Activated CD8-positive, alpha-beta T cell treated with anti-CD3 and anti-CD28 coated beads, Interleukin-2, amount 10 ng/mL, durations not matched to agents 7 days and 5 days (primary cell): ENCODE data around the gene MEX3A. TPM values are rescaled to one million over a fixed set of nuclear protein-coding genes. Genes with fewer than 3 reads are reported as not detected.
"Not testable (repeated sequence)": the region's sequence is repeated elsewhere in the genome, so short reads cannot be mapped to it uniquely, and the experiment has no call there.

Experiments
- ATAC-seq: fragments of 150-1000 bp; cut with Tn5 transposase; one replicate; pipeline ENCODE4 v1.10.0; 2021; ENCODE audit warnings: moderate library complexity
- CTCF ChIA-PET: fragments of 350-600 bp; sonication (Branson Sonifier 250); formaldehyde crosslinking; loops from one replicate; lab custom pipeline; 2021; ENCODE audit warnings: antibody characterized with exemption; lab: Charles Lee
- POLR2A ChIA-PET: fragments of 350-600 bp; sonication (Branson Sonifier 250); formaldehyde crosslinking; loops from one replicate; lab custom pipeline; 2021; ENCODE audit warnings: antibody characterized with exemption; lab: Charles Lee
- DNase-seq: peaks from one replicate; pipeline ENCODE4 v3.0.0-alpha.2; 2020
- H3K27ac Mint-ChIP-seq: one replicate; pipeline ENCODE4 v1.8.0; 2021; ENCODE audit warnings: mild to moderate bottlenecking, mixed read lengths
- H3K27me3 Mint-ChIP-seq: one replicate; pipeline ENCODE4 v1.8.0; 2021; ENCODE audit warnings: low read depth, mixed read lengths
- H3K36me3 Mint-ChIP-seq: one replicate; pipeline ENCODE4 v1.8.0; 2021; ENCODE audit warnings: low read depth, mixed read lengths
- H3K4me1 Mint-ChIP-seq: one replicate; pipeline ENCODE4 v1.8.0; 2021; ENCODE audit warnings: low read depth, mixed read lengths
- H3K4me3 Mint-ChIP-seq: one replicate; pipeline ENCODE4 v1.8.0; 2021; ENCODE audit warnings: mild to moderate bottlenecking, mixed read lengths
- H3K9me3 Mint-ChIP-seq: one replicate; pipeline ENCODE4 v1.8.0; 2022; ENCODE audit warnings: mixed read lengths; ENCODE audit not compliant: insufficient read depth
- total RNA-seq, 2 experiments: library from RNA; stranded (reverse); gene quantifications; one replicate each; pipeline ENCODE4 v1.2.3, GENCODE V29; 2021

The MEX3A gene, protein sequence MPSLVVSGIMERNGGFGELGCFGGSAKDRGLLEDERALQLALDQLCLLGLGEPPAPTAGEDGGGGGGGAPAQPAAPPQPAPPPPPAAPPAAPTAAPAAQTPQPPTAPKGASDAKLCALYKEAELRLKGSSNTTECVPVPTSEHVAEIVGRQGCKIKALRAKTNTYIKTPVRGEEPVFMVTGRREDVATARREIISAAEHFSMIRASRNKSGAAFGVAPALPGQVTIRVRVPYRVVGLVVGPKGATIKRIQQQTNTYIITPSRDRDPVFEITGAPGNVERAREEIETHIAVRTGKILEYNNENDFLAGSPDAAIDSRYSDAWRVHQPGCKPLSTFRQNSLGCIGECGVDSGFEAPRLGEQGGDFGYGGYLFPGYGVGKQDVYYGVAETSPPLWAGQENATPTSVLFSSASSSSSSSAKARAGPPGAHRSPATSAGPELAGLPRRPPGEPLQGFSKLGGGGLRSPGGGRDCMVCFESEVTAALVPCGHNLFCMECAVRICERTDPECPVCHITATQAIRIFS
- under 1 TPM; 0.05 TPM for total RNA-seq

DNA sequence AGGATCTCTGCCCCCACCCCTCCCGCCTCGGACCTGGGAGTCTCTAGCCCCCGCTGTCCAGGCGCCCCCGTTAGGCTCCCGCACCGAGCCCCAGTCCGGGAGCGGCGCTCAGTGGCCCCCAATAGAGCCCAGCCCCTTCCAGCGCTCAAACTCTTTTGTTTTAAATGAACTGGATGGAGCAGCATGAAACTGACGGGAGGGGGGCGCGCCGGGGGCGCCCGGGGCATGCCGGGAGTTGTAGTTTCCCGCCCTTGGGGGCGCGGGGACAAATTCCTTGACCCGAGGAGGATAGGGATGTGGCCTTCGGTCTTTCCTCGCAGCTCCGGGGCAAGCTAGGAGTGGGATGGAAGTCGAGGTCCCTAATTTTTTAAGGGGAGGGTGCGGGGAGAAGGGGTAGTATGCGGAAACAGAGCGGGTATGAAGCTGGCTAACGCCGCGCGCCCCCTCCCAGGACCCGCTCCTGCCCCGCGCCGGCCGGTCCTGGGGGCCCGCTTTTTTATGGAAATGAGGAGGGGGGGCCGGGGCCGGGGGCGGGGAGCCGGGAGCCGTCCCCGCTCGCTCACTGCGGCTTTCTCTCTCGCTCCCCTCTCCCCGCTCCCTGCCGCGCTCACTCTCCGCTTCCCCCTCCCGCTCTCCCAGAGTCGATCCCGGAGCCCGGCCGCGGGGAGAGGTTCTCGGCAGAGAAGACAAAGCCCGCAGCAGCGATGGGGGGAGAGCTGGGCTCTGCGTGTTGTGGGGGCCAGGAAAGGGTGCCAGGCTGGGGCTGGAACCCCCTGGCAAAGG lies at the start of gene MEX3A:
Gene MEX3A, minus strand, starts transcription at position 157 of the 783 bp plus-strand sequence. CDS start 467 bp downstream, outside the sequence.
- CTCF ChIA-PET = interaction anchor here (1.8 kb wide), 1 partner anchor 143 kb away, joined by 4 read pairs; no protein-coding TSS in a partner anchor
- ATAC-seq = peak; percentile 91
- POLR2A ChIA-PET = no interaction called here
- DNase-seq = peak; percentile 70
- Mint-ChIP-seq H3K4me1 (peaks cover 7% of the 10 kb centered on the region), H3K4me3 (peak within 1 kb of the TSS; percentile 74), H3K27ac (no peak within 1 kb of the TSS), H3K27me3 (peaks cover 63% of the 10 kb centered on the region), H3K9me3 (no peaks in the 10 kb centered on the region), H3K36me3 (no peaks in the 10 kb centered on the region)

DNA sequence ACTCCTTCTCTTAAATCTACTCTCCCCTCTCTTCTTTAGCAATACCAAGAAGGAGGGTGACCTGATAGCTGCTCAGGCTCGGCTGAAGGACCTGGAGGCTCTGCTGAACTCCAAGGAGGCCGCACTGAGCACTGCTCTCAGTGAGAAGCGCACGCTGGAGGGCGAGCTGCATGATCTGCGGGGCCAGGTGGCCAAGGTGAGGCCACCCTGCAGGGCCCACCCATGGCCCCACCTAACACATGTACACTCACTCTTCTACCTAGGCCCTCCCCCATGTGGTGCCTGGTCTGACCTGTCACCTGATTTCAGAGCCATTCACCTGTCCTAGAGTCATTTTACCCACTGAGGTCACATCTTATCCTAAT lies 48.3 kb upstream of the MEX3A start:
- Mint-ChIP-seq H3K27ac (no peak overlapping the region), H3K27me3 (peaks cover 5% of the 10 kb centered on the region), H3K4me3 (no peak overlapping the region), H3K36me3 (no peaks in the 10 kb centered on the region), H3K9me3 (no peaks in the 10 kb centered on the region), H3K4me1 (peaks cover 44% of the 10 kb centered on the region)
- no peak for DNase-seq
- ChIA-PET CTCF (interaction anchor here (0.9 to 8.5 kb wide), 15 partner anchors 10 to 189 kb away, joined by 3 to 534 read pairs (median 9); partner anchors contain the start of genes LMNA, PMF1, SMG5 and TMEM79), POLR2A (interaction anchor here (0.6 to 8.1 kb wide), 2 partner anchors 11 to 33 kb away, joined by 4 to 44 read pairs; no protein-coding TSS in a partner anchor)
- no peak for ATAC-seq

DNA sequence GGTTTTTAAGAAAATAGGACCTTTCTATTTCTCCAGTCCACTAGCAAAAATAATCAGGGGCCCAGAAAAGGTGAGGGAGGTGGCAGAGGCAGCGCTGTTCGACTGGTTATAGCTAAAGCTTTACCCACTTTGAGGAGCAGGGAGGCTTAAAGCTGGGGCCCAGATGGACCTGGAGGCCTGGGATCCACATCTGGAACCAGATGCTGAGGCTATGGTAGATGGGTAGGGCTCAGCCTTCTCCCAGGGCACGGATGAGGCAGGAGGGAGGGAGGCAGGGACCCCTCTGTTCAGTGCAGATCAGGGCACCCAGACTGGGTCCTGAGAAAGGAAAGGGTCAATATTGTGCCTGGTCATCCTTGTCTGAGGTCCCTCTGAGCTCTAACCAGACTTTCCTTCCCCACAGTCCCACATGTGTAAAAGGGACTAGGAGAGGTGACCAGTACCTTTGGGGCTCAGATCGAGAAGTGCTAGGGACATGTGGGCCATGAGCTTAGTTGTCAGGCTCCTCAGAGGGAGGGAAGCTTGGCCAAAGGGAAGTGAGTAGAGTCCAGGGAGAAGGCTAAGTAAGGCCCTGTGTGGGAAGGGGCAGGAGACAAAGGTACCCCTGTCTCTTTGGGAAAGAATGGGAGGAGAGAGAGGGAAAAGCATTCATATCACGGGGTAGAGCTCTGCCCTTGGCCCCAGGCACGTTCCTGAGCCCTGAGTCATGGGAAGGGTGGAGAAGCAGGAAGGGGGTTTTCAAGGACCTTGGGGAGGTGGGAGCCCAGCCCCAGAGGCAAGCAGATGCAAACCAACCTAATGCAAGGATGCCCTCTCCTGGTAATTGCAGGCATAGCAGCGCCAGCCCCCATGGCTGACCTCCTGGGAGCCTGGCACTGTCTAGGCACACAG lies 47.7 kb upstream of the MEX3A start:
- ChIA-PET POLR2A (interaction anchor here (0.6 to 8.1 kb wide), 3 partner anchors 12 to 83 kb away, joined by 3 to 44 read pairs (median 4); partner anchors contain the start of gene PMF1), CTCF (interaction anchor here (0.9 to 8.5 kb wide), 23 partner anchors 9 to 189 kb away, joined by 3 to 534 read pairs (median 4); partner anchors contain the start of genes LMNA and PMF1)
- Mint-ChIP-seq H3K27ac (no peak overlapping the region), H3K27me3 (peaks cover 7% of the 10 kb centered on the region), H3K4me1 (peaks cover 51% of the 10 kb centered on the region), H3K4me3 (no peak overlapping the region), H3K9me3 (no peaks in the 10 kb centered on the region), H3K36me3 (no peaks in the 10 kb centered on the region)
- DNase-seq (peak; percentile 83), ATAC-seq (no peak)

DNA sequence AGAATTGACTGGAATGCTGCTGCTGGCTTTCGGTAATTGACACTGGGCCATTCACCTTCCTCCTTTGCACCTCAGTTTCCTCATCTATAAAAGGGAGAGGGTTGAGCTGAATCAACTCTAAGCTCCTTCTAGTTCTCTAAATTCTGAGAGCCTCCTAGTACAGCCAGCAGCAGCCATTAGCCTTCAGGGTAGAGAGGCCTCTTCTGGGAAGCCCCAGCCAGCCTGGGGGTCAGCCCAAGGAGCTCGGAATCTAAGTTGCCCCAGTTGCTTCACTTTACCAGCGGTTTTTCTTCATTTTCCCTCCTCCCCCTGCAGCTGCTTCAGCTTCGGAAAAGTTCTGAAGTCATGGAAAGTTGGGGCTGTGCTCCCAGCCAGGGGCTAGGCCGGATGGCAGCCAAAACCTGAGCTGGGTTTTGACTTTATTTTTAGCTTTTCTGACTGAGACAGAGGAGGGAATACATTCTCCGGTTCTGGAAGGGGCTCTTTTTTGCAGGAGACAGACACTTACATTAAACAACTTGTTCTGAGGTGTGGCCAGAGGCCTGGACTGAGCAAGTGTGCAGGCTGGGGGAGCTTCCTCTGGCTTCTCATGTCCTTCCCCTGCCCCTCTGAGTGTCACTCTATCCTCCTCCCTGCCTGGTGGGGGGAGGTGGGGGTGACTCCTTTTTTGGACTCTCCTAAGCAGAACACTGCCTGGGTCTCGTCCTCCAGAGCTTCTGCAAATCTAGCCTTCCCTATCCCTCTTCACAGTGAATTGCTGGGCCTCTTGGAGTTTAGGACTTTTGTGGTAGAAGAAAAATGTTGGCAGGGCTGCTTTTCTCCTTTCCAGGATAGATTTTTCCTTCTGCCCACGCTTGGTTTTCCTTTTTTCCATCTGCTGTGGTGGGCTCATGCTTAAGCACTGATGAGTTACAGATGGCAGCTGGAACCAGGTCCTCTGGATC lies 46.7 kb upstream of the MEX3A start:
- DNase-seq (no peak), ATAC-seq (no peak)
- H3K27me3 Mint-ChIP-seq = peaks cover 8% of the 10 kb centered on the region
- H3K36me3 Mint-ChIP-seq = no peaks in the 10 kb centered on the region
- H3K4me3 Mint-ChIP-seq = no peak overlapping the region
- no peak overlapping the region for H3K27ac Mint-ChIP-seq
- POLR2A ChIA-PET = interaction anchor here (1.2 to 8.1 kb wide), 3 partner anchors 17 to 84 kb away, joined by 3 to 44 read pairs (median 3); partner anchors contain the start of gene PMF1
- CTCF ChIA-PET = interaction anchor here (0.6 to 8.5 kb wide), 22 partner anchors 8 to 303 kb away, joined by 3 to 534 read pairs (median 5); partner anchors contain the start of genes LMNA and RAB25
- peaks cover 59% of the 10 kb centered on the region for H3K4me1 Mint-ChIP-seq
- H3K9me3 Mint-ChIP-seq = no peaks in the 10 kb centered on the region

DNA sequence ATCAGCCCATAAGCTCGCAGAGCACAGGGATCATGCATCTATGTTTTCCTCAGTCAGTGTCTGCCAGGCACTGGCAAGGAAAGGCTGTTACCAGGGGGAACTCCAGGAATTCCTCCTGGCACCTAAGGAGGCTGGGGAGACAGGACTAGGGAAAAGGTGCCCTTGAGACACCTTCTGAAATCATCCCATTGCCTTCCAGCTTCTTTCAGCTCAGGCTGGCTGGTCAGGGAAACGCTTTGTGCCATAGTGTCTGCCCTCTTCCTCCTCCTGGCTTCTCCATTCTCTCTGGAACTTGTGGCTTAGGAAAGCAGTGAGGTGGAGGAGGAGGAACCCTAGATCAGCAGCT lies 46.0 kb upstream of the MEX3A start:
- H3K27ac Mint-ChIP-seq = no peak overlapping the region
- no peak overlapping the region for H3K4me3 Mint-ChIP-seq
- no peaks in the 10 kb centered on the region for H3K9me3 Mint-ChIP-seq
- H3K27me3 Mint-ChIP-seq = peaks cover 11% of the 10 kb centered on the region
- DNase-seq (no peak), ATAC-seq (no peak)
- CTCF ChIA-PET = interaction anchor here (0.7 to 8.5 kb wide), 13 partner anchors 8 to 304 kb away, joined by 3 to 534 read pairs (median 9); partner anchors contain the start of gene LMNA
- POLR2A ChIA-PET = interaction anchor here (1.3 to 8.1 kb wide), 3 partner anchors 18 to 154 kb away, joined by 3 to 44 read pairs (median 5); partner anchors contain the start of gene SMG5
- H3K4me1 Mint-ChIP-seq = peaks cover 66% of the 10 kb centered on the region
- no peaks in the 10 kb centered on the region for H3K36me3 Mint-ChIP-seq

DNA sequence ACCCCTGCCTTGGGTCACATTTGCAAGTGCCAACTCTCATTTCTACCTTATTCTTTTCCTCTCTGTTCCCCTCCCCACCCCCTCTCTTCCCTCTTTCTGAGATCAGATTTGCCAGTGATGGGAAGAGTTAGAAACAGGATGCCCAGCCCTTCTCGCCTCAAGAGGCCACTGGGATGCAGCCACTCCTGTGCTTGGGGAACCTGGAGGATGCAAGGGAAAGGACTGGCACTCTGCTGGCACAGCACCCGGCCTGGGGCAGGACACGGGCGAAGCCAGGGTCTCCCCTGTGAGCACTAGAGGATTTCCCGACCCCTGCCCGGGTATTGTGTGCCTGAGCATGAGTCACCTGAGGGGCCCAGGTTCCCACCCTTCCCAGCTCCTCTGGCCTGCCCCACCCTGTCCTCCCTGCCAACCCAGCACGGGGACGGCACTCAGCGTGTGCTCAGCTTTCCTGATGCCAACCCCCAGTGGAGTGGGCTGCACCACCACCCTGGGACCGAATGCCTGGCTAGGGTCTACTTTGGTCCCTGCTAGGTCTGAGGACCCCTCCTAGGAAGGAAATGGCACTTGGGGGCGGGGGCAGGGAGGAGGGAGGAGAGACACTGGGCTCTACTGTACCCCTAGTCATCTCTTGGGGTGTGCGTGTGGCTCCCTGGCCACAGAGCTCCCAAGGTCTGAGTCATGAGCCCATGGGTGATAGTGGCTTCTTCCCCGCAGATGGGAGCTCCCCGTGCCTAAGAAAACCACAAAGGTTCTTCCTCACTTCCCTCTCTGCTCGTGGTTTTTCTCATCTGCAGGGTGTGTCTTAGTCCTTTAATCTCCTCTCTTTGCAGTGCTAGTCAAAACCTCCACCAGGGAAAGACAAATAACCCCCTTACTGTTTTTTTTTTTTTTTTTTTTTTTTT lies 44.6 kb upstream of the MEX3A start:
- Mint-ChIP-seq H3K4me1 (peaks cover 72% of the 10 kb centered on the region), H3K27ac (peak overlapping the region; percentile 79), H3K9me3 (no peaks in the 10 kb centered on the region), H3K27me3 (peaks cover 20% of the 10 kb centered on the region), H3K4me3 (peak overlapping the region; percentile 28), H3K36me3 (no peaks in the 10 kb centered on the region)
- ChIA-PET CTCF (interaction anchor here (0.8 to 8.5 kb wide), 14 partner anchors 8 to 192 kb away, joined by 3 to 534 read pairs (median 5); partner anchors contain the start of genes LMNA, PMF1 and SMG5), POLR2A (interaction anchor here (0.9 to 8.1 kb wide), 9 partner anchors 9 to 156 kb away, joined by 3 to 44 read pairs (median 3); partner anchors contain the start of genes LMNA and SMG5)
- DNase-seq = peak; percentile 90
- ATAC-seq = peak; percentile 81

DNA sequence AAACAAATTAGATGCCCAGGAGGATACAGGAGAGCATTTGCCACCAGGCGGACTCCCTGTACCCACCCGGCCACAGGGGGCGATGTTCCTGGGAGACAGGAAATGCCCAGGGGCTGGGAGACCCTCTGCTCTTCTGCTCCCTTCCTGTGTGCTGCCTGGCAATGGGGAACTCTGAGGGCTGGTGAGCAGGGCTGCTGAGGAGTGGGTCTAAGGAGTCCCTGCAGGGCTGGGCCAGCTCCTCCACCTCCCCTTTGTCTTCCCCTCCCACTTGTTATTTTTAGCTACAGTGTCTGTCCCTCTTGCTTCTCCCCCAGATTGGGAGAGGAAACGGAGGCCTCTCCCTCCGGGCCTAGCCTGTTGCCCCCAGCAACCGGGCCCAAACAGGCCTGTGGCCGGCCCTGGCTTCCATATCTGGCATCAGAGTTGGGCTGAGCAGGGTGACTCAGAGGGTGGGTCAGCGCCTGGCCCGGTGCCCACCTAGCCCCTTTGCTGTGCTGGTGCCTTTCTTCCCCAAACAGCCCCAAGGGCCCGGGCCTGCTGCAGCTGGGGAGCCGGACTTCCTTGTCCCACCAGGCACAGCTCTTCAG lies 43.9 kb upstream of the MEX3A start:
- ATAC-seq = peak; percentile 47
- ChIA-PET POLR2A (interaction anchor here (1.2 to 8.1 kb wide), 5 partner anchors 10 to 28 kb away, joined by 3 to 44 read pairs (median 3); no protein-coding TSS in a partner anchor), CTCF (interaction anchor here (0.8 to 8.5 kb wide), 8 partner anchors 12 to 193 kb away, joined by 3 to 534 read pairs (median 4); partner anchors contain the start of gene LMNA)
- Mint-ChIP-seq H3K36me3 (no peaks in the 10 kb centered on the region), H3K4me1 (peaks cover 72% of the 10 kb centered on the region), H3K27me3 (peaks cover 21% of the 10 kb centered on the region), H3K27ac (peak overlapping the region; percentile 79), H3K9me3 (no peaks in the 10 kb centered on the region), H3K4me3 (peak overlapping the region; percentile 28)
- DNase-seq = peak; percentile 72

DNA sequence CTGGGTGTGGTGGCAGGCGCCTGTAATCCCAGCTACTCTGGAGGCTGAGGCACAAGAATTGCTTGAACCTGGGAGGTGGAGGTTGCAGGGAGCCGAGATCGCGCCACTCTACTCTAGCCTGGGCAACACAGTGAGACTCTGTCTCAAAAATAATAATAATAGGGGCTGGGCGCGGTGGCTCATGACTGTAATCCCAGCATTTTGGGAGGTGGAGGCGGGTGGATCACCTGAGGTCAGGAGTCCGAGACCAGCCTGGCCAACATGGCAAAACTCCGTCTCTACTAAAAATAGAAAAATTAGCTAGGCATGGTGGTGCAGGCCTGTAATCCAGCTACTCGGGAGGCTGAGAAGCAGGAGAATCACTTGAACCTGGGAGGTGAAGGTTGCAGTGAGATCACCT lies 43.3 kb upstream of the MEX3A start:
- H3K4me3 Mint-ChIP-seq, H3K27ac Mint-ChIP-seq, DNase-seq, H3K36me3 Mint-ChIP-seq, ATAC-seq, H3K9me3 Mint-ChIP-seq: not testable (repeated sequence)
- Mint-ChIP-seq H3K4me1 (peaks cover 73% of the 10 kb centered on the region), H3K27me3 (peaks cover 21% of the 10 kb centered on the region)
- ChIA-PET CTCF (interaction anchor here (1.7 to 8.5 kb wide), 3 partner anchors 11 to 194 kb away, joined by 4 to 534 read pairs (median 76); partner anchors contain the start of gene LMNA), POLR2A (interaction anchor here (1.3 to 8.1 kb wide), 3 partner anchors 9 to 28 kb away, joined by 3 to 44 read pairs (median 6); no protein-coding TSS in a partner anchor)
